ENCODE data around the gene KRT16. TPM values are rescaled to one million over a fixed set of nuclear protein-coding genes. Genes with fewer than 3 reads are reported as not detected.

KRT16 gene
- total and polyA plus RNA-seq, 2 of the 8 experiments (the other 6 are each of a cell fraction or from before 2014, with no cell fraction given) = not detected

GRCh38 chr17:41617698-41618097 lies 5.1 kb upstream of the KRT16 start:
- no peak overlapping the region for H3K23ac ChIP-seq (ENCODE audit: insufficient read length)
- H4K20me1 ChIP-seq (replicated peaks in 1 of 2; ENCODE audit: control insufficient read depth in 1 of 2, insufficient read depth in 2 of 2, low read length in 2 of 2) = no peaks in the 10 kb centered on the region
- no peak overlapping the region for H3K56ac ChIP-seq (replicated peaks; ENCODE audit: insufficient read length, low read depth, low read length)
- no peak overlapping the region for H2AK5ac ChIP-seq (ENCODE audit: low read depth, low read length)
- peak overlapping the region; percentile 42 for H4K91ac ChIP-seq (replicated peaks; ENCODE audit: insufficient read length, low read length)
- H2BK12ac ChIP-seq (ENCODE audit: low read depth, low read length) = no peak overlapping the region
- no peaks in the 10 kb centered on the region for H3K23me2 ChIP-seq (ENCODE audit: low read depth, low read length)
- no peak overlapping the region for H3K4ac ChIP-seq (replicated peaks; ENCODE audit: insufficient read length, low read depth, low read length)
- no peak overlapping the region for H2AFZ ChIP-seq (ENCODE audit: low read length)
- H4K5ac ChIP-seq (ENCODE audit: insufficient read length, low read depth, low read length) = no peak overlapping the region
- TF ChIP-seq FOSL1 (IDR thresholded peaks at IDR 0.05; ENCODE audit: insufficient read depth, low read depth, low read length) = no peak
- TF ChIP-seq, protein P1, sequence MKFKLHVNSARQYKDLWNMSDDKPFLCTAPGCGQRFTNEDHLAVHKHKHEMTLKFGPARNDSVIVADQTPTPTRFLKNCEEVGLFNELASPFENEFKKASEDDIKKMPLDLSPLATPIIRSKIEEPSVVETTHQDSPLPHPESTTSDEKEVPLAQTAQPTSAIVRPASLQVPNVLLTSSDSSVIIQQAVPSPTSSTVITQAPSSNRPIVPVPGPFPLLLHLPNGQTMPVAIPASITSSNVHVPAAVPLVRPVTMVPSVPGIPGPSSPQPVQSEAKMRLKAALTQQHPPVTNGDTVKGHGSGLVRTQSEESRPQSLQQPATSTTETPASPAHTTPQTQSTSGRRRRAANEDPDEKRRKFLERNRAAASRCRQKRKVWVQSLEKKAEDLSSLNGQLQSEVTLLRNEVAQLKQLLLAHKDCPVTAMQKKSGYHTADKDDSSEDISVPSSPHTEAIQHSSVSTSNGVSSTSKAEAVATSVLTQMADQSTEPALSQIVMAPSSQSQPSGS (IDR thresholded peaks at IDR 0.05; ENCODE audit: low read length) = no peak
- no peak overlapping the region for H3K4me3 ChIP-seq (ENCODE audit: extremely low read depth in 1 of 4, insufficient read depth in 2 of 4, low read depth in 3 of 4, low read length in 4 of 4)
- FAIRE-seq (no peak), DNase-seq (ENCODE audit: low read depth in 1 of 2, low spot score in 2 of 2) (no peak)
- WGBS, 2 experiments (ENCODE audit: extremely low coverage in 1 of 2, insufficient coverage in 1 of 2, insufficient read length in 1 of 2, insufficient replicate concordance in 2 of 2, low coverage in 1 of 2, low lambda C conversion rate in 2 of 2, missing lambda C conversion rate in 1 of 2) = 82% methylated on average over 9 of the region's 11 CpGs; no CpG with 5 or more reads in 1 of the 2 experiments
- peaks cover 0 to 4% (median 2%) of the 10 kb centered on the region in 4 experiments; a peak in 3 of 7 replicates for H3K4me1 ChIP-seq (replicated peaks in 1 of 4; ENCODE audit: control insufficient read depth in 3 of 4, insufficient read depth in 4 of 4, low read length in 3 of 4)
- no peak overlapping the region for H3K14ac ChIP-seq (ENCODE audit: insufficient read length)
- ChIA-PET CTCF (ENCODE audit: partially characterized antibody) (interaction anchor here (1.2 to 14.5 kb wide), 4 partner anchors 7 to 32 kb away, joined by 3 to 103 read pairs (median 8); no protein-coding TSS in a partner anchor), POLR2A (ENCODE audit: partially characterized antibody) (no interaction called here)
- H3K79me2 ChIP-seq (ENCODE audit: control insufficient read depth in 1 of 2, insufficient read depth in 2 of 2, low read length in 2 of 2) = no peaks in the 10 kb centered on the region
- H3K9ac ChIP-seq (replicated peaks in 1 of 4; ENCODE audit: extremely low read depth in 1 of 4, low read depth in 3 of 4, low read length in 3 of 4) = no peak overlapping the region
- H2BK120ac ChIP-seq (replicated peaks; ENCODE audit: low read depth, low read length) = no peak overlapping the region
- H3K4me2 ChIP-seq (ENCODE audit: insufficient read depth in 1 of 2, low read depth in 2 of 2, low read length in 2 of 2) = no peak overlapping the region
- no peaks in the 10 kb centered on the region for H3K79me1 ChIP-seq (ENCODE audit: low read depth, low read length)
- H3K27me3 ChIP-seq (replicated peaks in 1 of 4; ENCODE audit: control insufficient read depth in 3 of 4, extremely low read depth in 1 of 4, insufficient read depth in 3 of 4, low read length in 3 of 4) = no peaks in the 10 kb centered on the region
- no peak overlapping the region for H2BK20ac ChIP-seq (ENCODE audit: low read length)
- H2BK15ac ChIP-seq (ENCODE audit: low read length) = 0 out of 2 replicates have a peak overlapping the region, but pooled peaks have one; percentile 46
- H3K18ac ChIP-seq (ENCODE audit: extremely low read depth, low read length) = no peak overlapping the region
- no peaks in the 10 kb centered on the region for H3K36me3 ChIP-seq (ENCODE audit: control insufficient read depth in 2 of 4, insufficient read depth in 4 of 4, low read length in 3 of 4)
- no peak overlapping the region for H2BK5ac ChIP-seq (ENCODE audit: low read depth, low read length)
- no peaks in the 10 kb centered on the region for H3K9me3 ChIP-seq (ENCODE audit: insufficient read depth in 2 of 2, low read depth in 1 of 2, low read length in 1 of 2)
- no peak overlapping the region for H3K27ac ChIP-seq (ENCODE audit: low read depth, low read length)
- 0 out of 2 replicates have a peak overlapping the region, but pooled peaks have one; percentile 68 for H4K8ac ChIP-seq (ENCODE audit: extremely low read depth, insufficient read depth, low read length)

Measured in H1 (cell line).